B cell (primary cell): ENCODE results near the gene ARHGAP22. TPM values are rescaled to one million over a fixed set of nuclear protein-coding genes. Genes with fewer than 3 reads are reported as not detected.

Experiments
- ATAC-seq: fragments of 200-7000 bp; cut with Tn5 transposase; one replicate; pipeline ENCODE4 v1.10.0; 2021; ENCODE audit warnings: low read depth, mild to moderate bottlenecking, moderate number of reproducible peaks, moderate library complexity
- CTCF ChIA-PET: fragments of 350-600 bp; sonication (Branson Sonifier 250); formaldehyde crosslinking; loops from one replicate; lab custom pipeline; 2021; ENCODE audit warnings: antibody characterized with exemption, inconsistent platforms; lab: Charles Lee
- POLR2A ChIA-PET: fragments of 350-600 bp; sonication (Branson Sonifier 250); formaldehyde crosslinking; loops from one replicate; lab custom pipeline; 2021; ENCODE audit warnings: antibody characterized with exemption; lab: Charles Lee
- DNase-seq: peaks from one replicate; pipeline ENCODE4 v3.0.0; 2013
- H2AFZ ChIP-seq: 2 replicates; pipeline ENCODE4 v1.6.1; 2012; ENCODE audit warnings: mild to moderate bottlenecking, low read depth, low read length; ENCODE audit not compliant: insufficient read depth, poor library complexity, severe bottlenecking
- H3K27ac ChIP-seq, 2 donors: 1 replicate in 1 of 2; 2 replicates in 1 of 2; pipeline ENCODE4 v1.5.1; 2012 to 2013; ENCODE audit warnings: low read length in 2 of 2, mild to moderate bottlenecking in 2 of 2, moderate library complexity in 1 of 2
- H3K27me3 ChIP-seq, 4 experiments: fragments of 200-600 bp in 1 of 4; sonication (generic) in 1 of 4; replicated peaks in 1 of 4; 1 replicate in 2 of 4; 2 replicates in 2 of 4; pipeline versions ENCODE4 v1.6.1 to v1.7.0; 2013 to 2016; ENCODE audit warnings: low read length in 3 of 4, mild to moderate bottlenecking in 2 of 4, mixed read lengths in 1 of 4, moderate library complexity in 1 of 4; ENCODE audit not compliant: insufficient read depth in 4 of 4, control insufficient read depth in 3 of 4; ENCODE audit errors: control extremely low read depth in 1 of 4
- H3K36me3 ChIP-seq, 2 experiments: replicated peaks in 1 of 2; 1 replicate in 1 of 2; 2 replicates in 1 of 2; pipeline versions ENCODE4 v1.6.1 to v1.7.1; 2013; ENCODE audit warnings: low read length in 1 of 2; ENCODE audit not compliant: insufficient read depth in 2 of 2, control insufficient read depth in 1 of 2; ENCODE audit errors: control extremely low read depth in 1 of 2, extremely low read depth in 1 of 2
- H3K4me1 ChIP-seq, 2 donors: fragments of 200-600 bp in 1 of 2; sonication (generic) in 1 of 2; 1 replicate in 1 of 2; 2 replicates in 1 of 2; pipeline versions ENCODE4 v1.5.1 to v1.6.1; 2013 to 2017; ENCODE audit warnings: low read length in 2 of 2; ENCODE audit not compliant: control insufficient read depth in 2 of 2, insufficient read depth in 2 of 2
- H3K4me2 ChIP-seq: replicated peaks from 2 replicates; pipeline ENCODE3; 2012; ENCODE audit warnings: mild to moderate bottlenecking, low read depth, low read length; ENCODE audit not compliant: poor library complexity, severe bottlenecking
- H3K4me3 ChIP-seq, 5 experiments: fragments of 200-600 bp in 1 of 5; sonication (generic) in 1 of 5; 1 replicate in 3 of 5; 2 replicates in 2 of 5; pipeline versions ENCODE4 v1.5.1 to v1.7.0; 2011 to 2016; ENCODE audit warnings: low read length in 4 of 5, mild to moderate bottlenecking in 4 of 5, low read depth in 2 of 5, control low read depth in 1 of 5, moderate library complexity in 1 of 5; ENCODE audit not compliant: insufficient read depth in 1 of 5; ENCODE audit errors: control extremely low read depth in 1 of 5, extremely low read depth in 1 of 5
- H3K79me2 ChIP-seq: fragments of 200-600 bp; sonication (generic); one replicate; pipeline ENCODE4 v1.6.0; 2016; ENCODE audit warnings: low read length; ENCODE audit not compliant: control insufficient read depth, insufficient read depth
- H3K9ac ChIP-seq: fragments of 200-600 bp; sonication (generic); 2 replicates; pipeline ENCODE4 v1.6.1; 2017; ENCODE audit warnings: mild to moderate bottlenecking, low read length, moderate library complexity
- H3K9me3 ChIP-seq, 3 donors: one replicate each; pipeline versions ENCODE4 v1.6.1 to v1.7.1; 2013; ENCODE audit warnings: low read length in 2 of 3; ENCODE audit not compliant: control insufficient read depth in 2 of 3, insufficient read depth in 1 of 3; ENCODE audit errors: control extremely low read depth in 1 of 3
- H4K20me1 ChIP-seq: 2 replicates; pipeline ENCODE4 v1.6.0; 2012; ENCODE audit warnings: mild to moderate bottlenecking, low read length; ENCODE audit not compliant: insufficient read depth, control insufficient read depth, poor library complexity, severe bottlenecking
- H3K27ac Mint-ChIP-seq: one replicate; pipeline ENCODE4 v1.8.0; 2021; ENCODE audit warnings: mixed read lengths
- H3K27me3 Mint-ChIP-seq: one replicate; pipeline ENCODE4 v1.8.0; 2021; ENCODE audit warnings: mixed read lengths
- H3K4me1 Mint-ChIP-seq: one replicate; pipeline ENCODE4 v1.8.0; 2021; ENCODE audit warnings: mixed read lengths
- H3K4me3 Mint-ChIP-seq: one replicate; pipeline ENCODE4 v1.8.0; 2021; ENCODE audit warnings: mixed read lengths
- H3K9me3 Mint-ChIP-seq: one replicate; pipeline ENCODE4 v1.8.0; 2022; ENCODE audit warnings: mixed read lengths; ENCODE audit not compliant: insufficient read depth
- EZH2 ChIP-seq: IDR thresholded peaks from 2 replicates; pipeline ENCODE4 v1.6.1; 2012; ENCODE audit warnings: borderline replicate concordance, low read depth, mild to moderate bottlenecking, moderate library complexity, low read length; ENCODE audit not compliant: insufficient read depth, poor library complexity, severe bottlenecking
- WGBS: methylation state at CpG from one replicate; pipeline ENCODE4 v1.1.5; 2013; ENCODE audit warnings: missing lambda C conversion rate; ENCODE audit not compliant: insufficient coverage; 5-methylcytosine and 5-hydroxymethylcytosine counted together
- intact Hi-C: fragments of 100-400 bp; cut with micrococcal nuclease; formaldehyde crosslinking; loops from one replicate; pipeline ENCODE4 v1.10.0; 2022
- polyA plus RNA-seq: library from polyadenylated mRNA; depleted of rRNA; stranded (reverse); fragments of >200 nt; gene quantifications from 2 replicates; pipeline ENCODE4 v1.2.3, GENCODE V29; 2012
- total RNA-seq, 2 donors: library from RNA; stranded (reverse); fragments of 120-200 nt in 1 of 2; gene quantifications; 1 replicate in 1 of 2; 2 replicates in 1 of 2; pipeline versions ENCODE4 v1.2.3 to v1.2.4, GENCODE V29; 2013 to 2022
- TF ChIP-seq, protein P1 (sequence below): fragments of 200-600 bp; IDR thresholded peaks from one replicate; pipeline ENCODE4 v1.8.0; 2022; ENCODE audit warnings: antibody characterized with exemption, mild to moderate bottlenecking

The ARHGAP22 gene
- total and polyA plus RNA-seq, 2 donors (not counting 1 experiment from before 2014, with no cell fraction given): 1.9 to 2.0 TPM

- no peak overlapping the region for H3K27ac ChIP-seq
- no peak overlapping the region for H3K4me2 ChIP-seq
- ATAC-seq (no peak), DNase-seq (no peak)
- no peak overlapping the region for H3K9ac ChIP-seq
- no peak overlapping the region for H2AFZ ChIP-seq
- H3K4me3 Mint-ChIP-seq: no peak overlapping the region
- peaks cover 0 to 12% (median 7%) of the 10 kb centered on the region in 3 donors for H3K9me3 ChIP-seq
- H3K4me1 ChIP-seq: peaks cover 29% of the 10 kb centered on the region in 2 donors
- H3K27me3 Mint-ChIP-seq: peaks cover 2% of the 10 kb centered on the region
- H3K9me3 Mint-ChIP-seq: peaks cover 2% of the 10 kb centered on the region
- peaks cover 0 to 3% (median 0%) of the 10 kb centered on the region in 4 experiments for H3K27me3 ChIP-seq
- TF ChIP-seq, protein P1, sequence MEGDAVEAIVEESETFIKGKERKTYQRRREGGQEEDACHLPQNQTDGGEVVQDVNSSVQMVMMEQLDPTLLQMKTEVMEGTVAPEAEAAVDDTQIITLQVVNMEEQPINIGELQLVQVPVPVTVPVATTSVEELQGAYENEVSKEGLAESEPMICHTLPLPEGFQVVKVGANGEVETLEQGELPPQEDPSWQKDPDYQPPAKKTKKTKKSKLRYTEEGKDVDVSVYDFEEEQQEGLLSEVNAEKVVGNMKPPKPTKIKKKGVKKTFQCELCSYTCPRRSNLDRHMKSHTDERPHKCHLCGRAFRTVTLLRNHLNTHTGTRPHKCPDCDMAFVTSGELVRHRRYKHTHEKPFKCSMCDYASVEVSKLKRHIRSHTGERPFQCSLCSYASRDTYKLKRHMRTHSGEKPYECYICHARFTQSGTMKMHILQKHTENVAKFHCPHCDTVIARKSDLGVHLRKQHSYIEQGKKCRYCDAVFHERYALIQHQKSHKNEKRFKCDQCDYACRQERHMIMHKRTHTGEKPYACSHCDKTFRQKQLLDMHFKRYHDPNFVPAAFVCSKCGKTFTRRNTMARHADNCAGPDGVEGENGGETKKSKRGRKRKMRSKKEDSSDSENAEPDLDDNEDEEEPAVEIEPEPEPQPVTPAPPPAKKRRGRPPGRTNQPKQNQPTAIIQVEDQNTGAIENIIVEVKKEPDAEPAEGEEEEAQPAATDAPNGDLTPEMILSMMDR: no peak
- no peak for TF ChIP-seq EZH2
- no peak overlapping the region for H3K4me3 ChIP-seq
- H4K20me1 ChIP-seq: no peaks in the 10 kb centered on the region
- intact Hi-C loops: no loop called here
- H3K27ac Mint-ChIP-seq: no peak overlapping the region
- H3K36me3 ChIP-seq: no peaks in the 10 kb centered on the region
- no peaks in the 10 kb centered on the region for H3K79me2 ChIP-seq
- POLR2A ChIA-PET: no interaction called here
- H3K4me1 Mint-ChIP-seq: peaks cover 40% of the 10 kb centered on the region
- CTCF ChIA-PET: no interaction called here
- no CpG with 5 or more reads among the region's 1 CpG for whole genome bisulfite sequencing
Observed at GRCh38 chr10:48514916-48515315, 90.0 kb downstream of the ARHGAP22 start.

GRCh38 chr10:48514255-48514654 is 90.6 kb downstream of the ARHGAP22 start:
- Histone ChIP-seq H3K79me2 (no peaks in the 10 kb centered on the region), H3K27me3 (peaks cover 0 to 3% (median 0%) of the 10 kb centered on the region in 4 experiments), H3K9ac (no peak overlapping the region), H3K9me3 (peaks cover 0 to 12% (median 7%) of the 10 kb centered on the region in 3 donors), H4K20me1 (no peaks in the 10 kb centered on the region), H3K4me2 (no peak overlapping the region), H3K4me1 (peaks cover 24 to 25% of the 10 kb centered on the region in 2 donors), H3K4me3 (no peak overlapping the region), H2AFZ (no peak overlapping the region), H3K27ac (no peak overlapping the region), H3K36me3 (no peaks in the 10 kb centered on the region)
- intact Hi-C loops: no loop called here
- peaks cover 2% of the 10 kb centered on the region for H3K9me3 Mint-ChIP-seq
- H3K4me3 Mint-ChIP-seq: no peak overlapping the region
- DNase-seq (no peak), ATAC-seq (no peak)
- H3K27ac Mint-ChIP-seq: no peak overlapping the region
- H3K4me1 Mint-ChIP-seq: peaks cover 33% of the 10 kb centered on the region
- no CpG with 5 or more reads among the region's 1 CpG for WGBS
- CTCF ChIA-PET: no interaction called here
- H3K27me3 Mint-ChIP-seq: no peaks in the 10 kb centered on the region
- TF ChIP-seq, protein P1: no peak
- TF ChIP-seq EZH2: no peak
- POLR2A ChIA-PET: no interaction called here
